Measurements from ENCODE around the gene TTC39C. TPM values are rescaled to one million over a fixed set of nuclear protein-coding genes. Genes with fewer than 3 reads are reported as not detected.

The TTC39C gene
- total and polyA plus RNA-seq, 9 donors, result 7.2 to 31.0 (median 14.0) TPM

GRCh38 chr18:24009651-24010333 lies 4.8 kb upstream of the TTC39C start:
- H3K27me3 ChIP-seq, result no peaks in the 10 kb centered on the region
- no peak for TF ChIP-seq EP300 (IDR thresholded peaks at IDR 0.05)
- TF ChIP-seq, protein P1, sequence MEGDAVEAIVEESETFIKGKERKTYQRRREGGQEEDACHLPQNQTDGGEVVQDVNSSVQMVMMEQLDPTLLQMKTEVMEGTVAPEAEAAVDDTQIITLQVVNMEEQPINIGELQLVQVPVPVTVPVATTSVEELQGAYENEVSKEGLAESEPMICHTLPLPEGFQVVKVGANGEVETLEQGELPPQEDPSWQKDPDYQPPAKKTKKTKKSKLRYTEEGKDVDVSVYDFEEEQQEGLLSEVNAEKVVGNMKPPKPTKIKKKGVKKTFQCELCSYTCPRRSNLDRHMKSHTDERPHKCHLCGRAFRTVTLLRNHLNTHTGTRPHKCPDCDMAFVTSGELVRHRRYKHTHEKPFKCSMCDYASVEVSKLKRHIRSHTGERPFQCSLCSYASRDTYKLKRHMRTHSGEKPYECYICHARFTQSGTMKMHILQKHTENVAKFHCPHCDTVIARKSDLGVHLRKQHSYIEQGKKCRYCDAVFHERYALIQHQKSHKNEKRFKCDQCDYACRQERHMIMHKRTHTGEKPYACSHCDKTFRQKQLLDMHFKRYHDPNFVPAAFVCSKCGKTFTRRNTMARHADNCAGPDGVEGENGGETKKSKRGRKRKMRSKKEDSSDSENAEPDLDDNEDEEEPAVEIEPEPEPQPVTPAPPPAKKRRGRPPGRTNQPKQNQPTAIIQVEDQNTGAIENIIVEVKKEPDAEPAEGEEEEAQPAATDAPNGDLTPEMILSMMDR (IDR thresholded peaks at IDR 0.05), result no peak
- TF ChIP-seq POLR2A (IDR thresholded peaks at IDR 0.05), result no peak
- no peak overlapping the region for H3K4me3 ChIP-seq
- H3K36me3 ChIP-seq, result no peaks in the 10 kb centered on the region
- 73 to 78% (median 75%) methylated on average over 7 of the region's 7 CpGs for WGBS, 3 donors
- H3K27ac ChIP-seq, result no peak overlapping the region
- intact Hi-C loops (cut with DNase I), result no loop called here
- H3K4me1 ChIP-seq (ENCODE audit: insufficient read depth), result peaks cover 1% of the 10 kb centered on the region
- DNase-seq, result no peak
- no peaks in the 10 kb centered on the region for H3K9me3 ChIP-seq

DNA sequence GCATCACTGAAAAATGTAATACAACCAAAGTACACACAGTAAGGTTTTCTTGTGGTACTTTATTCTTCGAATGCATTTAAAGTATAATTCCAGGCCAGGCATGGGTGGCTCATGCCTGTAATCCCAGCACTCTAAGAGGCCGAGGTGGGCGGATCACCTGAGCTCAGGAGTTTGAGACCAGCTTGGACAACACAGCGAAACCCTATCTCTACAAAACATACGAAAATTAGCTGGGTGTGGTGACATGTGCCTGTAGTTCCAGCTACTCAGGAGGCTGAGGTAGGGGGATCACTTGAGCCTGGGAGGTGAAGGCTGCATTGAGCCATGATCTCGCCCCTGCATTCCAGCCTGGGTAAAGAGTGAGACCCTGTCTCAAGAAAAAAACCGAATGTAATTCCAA lies 3.9 kb upstream of the TTC39C start:
- no peak for DNase-seq
- peaks cover 2% of the 10 kb centered on the region for H3K4me1 ChIP-seq (ENCODE audit: insufficient read depth)
- TF ChIP-seq EP300 (IDR thresholded peaks at IDR 0.05), result no peak
- TF ChIP-seq, protein P1 (IDR thresholded peaks at IDR 0.05), result no peak
- H3K4me3 ChIP-seq, result no peak overlapping the region
- intact Hi-C loops (cut with DNase I), result no loop called here
- WGBS, 3 donors, result 72 to 77% (median 76%) methylated on average over 7 of the region's 7 CpGs
- H3K36me3 ChIP-seq, result no peaks in the 10 kb centered on the region
- no peaks in the 10 kb centered on the region for H3K9me3 ChIP-seq
- no peak overlapping the region for H3K27ac ChIP-seq
- H3K27me3 ChIP-seq, result no peaks in the 10 kb centered on the region

DNA sequence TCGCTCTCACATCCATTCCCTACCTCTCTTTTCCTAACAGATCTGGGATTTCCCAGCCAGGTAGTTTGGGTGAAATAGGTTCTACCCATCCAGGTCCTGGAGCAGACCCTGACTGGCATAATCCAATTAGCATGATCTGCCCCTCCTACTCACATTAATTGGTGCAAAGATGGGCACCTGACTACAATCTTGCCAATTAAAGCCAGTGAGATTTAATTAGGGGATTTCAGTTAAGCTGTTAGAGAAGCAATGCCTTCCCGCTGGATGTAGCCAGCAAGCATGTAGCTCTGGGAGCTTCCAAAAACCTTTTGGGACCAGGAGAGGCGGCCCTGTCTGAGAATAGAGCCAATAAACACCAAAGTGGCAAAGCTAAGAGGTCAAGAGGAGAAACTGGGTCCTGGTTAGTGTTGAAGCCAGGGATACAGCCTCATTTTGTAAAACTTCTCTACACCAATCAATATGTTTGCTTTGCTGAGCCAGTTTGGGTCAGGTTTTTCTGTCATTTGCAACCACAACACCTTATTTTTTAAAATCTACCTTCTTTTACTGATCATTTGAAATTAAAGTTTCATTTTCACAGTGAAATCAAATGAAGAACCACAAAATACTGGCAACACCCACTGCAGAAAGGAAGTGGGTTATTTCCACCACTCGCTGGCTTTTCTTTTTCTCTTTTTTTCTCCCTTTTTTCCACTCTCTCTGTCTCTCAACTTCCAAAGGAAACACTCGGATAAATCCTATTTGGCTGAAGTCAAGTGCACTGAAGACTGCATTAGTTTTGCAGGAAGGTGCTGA lies 3.2 kb upstream of the TTC39C start:
- Histone ChIP-seq H3K36me3 (no peaks in the 10 kb centered on the region), H3K27me3 (no peaks in the 10 kb centered on the region), H3K27ac (no peak overlapping the region), H3K4me3 (no peak overlapping the region), H3K9me3 (no peaks in the 10 kb centered on the region), H3K4me1 (ENCODE audit: insufficient read depth) (peaks cover 4% of the 10 kb centered on the region)
- DNase-seq, result no peak
- TF ChIP-seq POLR2A (IDR thresholded peaks at IDR 0.05), result no peak
- no peak for TF ChIP-seq EP300 (IDR thresholded peaks at IDR 0.05)
- TF ChIP-seq, protein P1 (IDR thresholded peaks at IDR 0.05), result no peak
- WGBS, 3 donors, result 77 to 81% (median 80%) methylated on average over 5 of the region's 5 CpGs
- intact Hi-C loops (cut with DNase I), result no loop called here

- no peak overlapping the region for H3K4me3 ChIP-seq
- intact Hi-C loops (cut with DNase I), result no loop called here
- DNase-seq, result no peak
Measured at GRCh38 chr18:24013051-24013450, 1.5 kb upstream of the TTC39C start.

More at GRCh38 chr18:24013051-24013450, 1.5 kb upstream of the TTC39C start:
- no peak overlapping the region for H3K27ac ChIP-seq
- no peaks in the 10 kb centered on the region for H3K27me3 ChIP-seq
- TF ChIP-seq EP300 (IDR thresholded peaks at IDR 0.05), result no peak
- TF ChIP-seq, protein P1 (IDR thresholded peaks at IDR 0.05), result no peak
- TF ChIP-seq POLR2A (IDR thresholded peaks at IDR 0.05), result no peak
- peaks cover 4% of the 10 kb centered on the region for H3K4me1 ChIP-seq (ENCODE audit: insufficient read depth)
- WGBS, 3 donors, result 67 to 83% (median 81%) methylated on average over 2 of the region's 2 CpGs
- H3K9me3 ChIP-seq, result no peaks in the 10 kb centered on the region
- H3K36me3 ChIP-seq, result no peaks in the 10 kb centered on the region
